ENCODE data around the gene UBL4B.

UBL4B gene

DNA sequence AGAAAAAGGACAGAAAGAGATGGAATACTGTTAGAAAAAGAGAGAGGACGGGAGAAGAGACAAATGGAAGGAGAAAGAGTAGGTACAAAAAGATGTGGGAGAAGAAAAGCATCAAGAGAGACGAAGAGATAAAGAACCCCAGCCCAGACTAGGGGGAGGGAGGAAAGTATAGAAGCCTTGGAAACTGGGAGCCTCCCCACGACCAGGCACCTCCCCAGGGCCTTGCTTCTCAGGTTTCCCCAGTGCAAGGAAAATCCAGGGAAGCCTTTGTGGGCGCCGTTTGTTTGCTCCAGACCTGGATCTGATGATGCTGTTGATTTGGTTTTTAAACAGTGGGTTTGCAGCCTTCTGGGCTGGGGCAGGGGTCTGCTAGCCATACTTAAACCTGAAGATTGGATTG, 26.6 kb upstream of the UBL4B start:
- no peak for DNase-seq

DNA sequence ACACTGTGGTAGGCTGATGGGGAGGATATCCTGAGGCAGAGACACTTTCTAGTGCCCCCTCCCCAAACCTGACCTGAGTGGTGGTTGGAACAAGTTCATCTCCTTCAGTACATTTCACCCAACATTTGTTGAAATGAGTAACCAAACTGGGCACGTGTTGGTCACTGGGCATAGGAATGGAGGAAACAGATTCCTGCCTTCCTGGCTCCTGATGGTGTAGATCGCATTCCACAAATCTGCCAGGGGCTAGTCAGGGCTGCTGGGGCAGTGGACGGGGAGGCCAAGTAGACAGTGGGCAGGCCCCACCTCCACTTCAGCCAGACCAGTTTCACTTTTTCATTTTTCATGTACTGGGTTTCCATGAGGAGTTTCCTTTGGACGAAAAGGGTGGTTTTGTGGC, 25.3 kb upstream of the UBL4B start:
- no peak for DNase-seq

DNA sequence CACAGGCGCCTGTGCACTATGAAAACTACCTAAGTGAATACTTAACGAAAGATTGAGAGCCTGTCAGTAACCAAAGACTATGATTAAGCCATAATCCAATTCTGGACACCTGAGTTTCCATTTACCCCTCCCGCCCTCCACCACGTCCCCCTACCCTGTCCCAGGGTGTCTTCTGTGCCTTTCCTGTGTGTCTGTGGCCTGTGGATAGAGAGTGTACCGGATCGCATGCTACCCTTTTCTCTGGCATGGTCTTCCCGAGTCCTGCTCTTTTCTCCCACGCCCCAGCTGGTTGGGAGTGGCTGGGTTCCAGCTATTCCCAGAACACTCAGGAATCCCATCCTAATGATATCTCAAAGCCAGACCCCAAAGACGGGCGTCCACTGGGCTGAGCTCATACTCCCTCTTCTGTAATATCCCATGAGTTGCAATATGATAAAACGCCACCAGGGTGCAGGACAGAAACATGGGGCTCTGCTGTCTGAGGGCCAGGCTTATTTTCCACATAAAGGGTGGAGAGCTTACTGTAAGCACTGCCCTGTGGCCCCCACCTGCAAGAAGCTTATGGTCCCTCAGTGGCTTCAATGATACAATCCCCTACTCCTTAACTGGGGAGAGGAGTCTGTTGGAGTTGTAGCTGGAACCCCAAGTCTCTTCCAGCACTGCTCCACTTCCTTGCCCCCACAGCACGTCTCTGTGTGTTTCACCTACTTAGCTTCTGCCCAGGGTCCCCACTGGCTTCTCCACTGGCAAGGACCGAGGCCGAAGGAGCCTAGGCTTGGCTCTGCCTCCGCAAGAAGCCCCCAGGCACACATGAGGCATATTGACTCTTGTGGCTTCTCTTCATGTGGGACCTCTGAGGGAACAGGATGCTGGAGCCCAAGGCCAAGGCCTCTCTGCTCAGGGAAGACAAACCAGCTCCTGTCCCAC, 24.2 kb upstream of the UBL4B start:
- peak; percentile 59 for DNase-seq

DNA sequence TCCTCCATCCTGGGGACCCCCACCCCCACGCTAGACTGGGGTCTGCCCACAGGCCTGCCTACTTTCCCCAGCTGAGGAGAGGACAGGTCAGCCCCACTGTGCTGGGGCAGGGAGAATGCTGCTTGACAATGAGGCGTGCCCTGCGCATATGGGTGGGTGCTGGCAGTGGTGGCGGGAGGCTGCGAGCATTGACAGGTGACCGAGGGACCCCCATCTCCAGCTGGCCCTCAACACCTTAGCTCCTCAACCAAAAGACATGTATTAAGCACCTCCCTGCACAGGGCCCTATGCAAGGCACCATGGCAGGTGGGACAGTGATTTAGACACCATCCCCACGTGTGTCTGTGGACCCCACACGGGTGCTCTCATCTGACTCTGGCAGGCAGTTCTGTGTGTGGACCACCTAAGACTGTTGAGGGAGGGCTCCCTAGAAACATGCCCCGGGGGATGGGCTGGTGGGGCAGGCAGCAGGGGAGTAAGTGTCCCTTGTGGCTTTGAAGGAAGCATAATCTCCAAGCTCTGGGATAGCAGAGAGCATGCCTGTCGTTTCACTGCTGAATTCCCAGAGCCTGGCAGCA, 23.4 kb upstream of the UBL4B start:
- DNase-seq, result no peak

DNA sequence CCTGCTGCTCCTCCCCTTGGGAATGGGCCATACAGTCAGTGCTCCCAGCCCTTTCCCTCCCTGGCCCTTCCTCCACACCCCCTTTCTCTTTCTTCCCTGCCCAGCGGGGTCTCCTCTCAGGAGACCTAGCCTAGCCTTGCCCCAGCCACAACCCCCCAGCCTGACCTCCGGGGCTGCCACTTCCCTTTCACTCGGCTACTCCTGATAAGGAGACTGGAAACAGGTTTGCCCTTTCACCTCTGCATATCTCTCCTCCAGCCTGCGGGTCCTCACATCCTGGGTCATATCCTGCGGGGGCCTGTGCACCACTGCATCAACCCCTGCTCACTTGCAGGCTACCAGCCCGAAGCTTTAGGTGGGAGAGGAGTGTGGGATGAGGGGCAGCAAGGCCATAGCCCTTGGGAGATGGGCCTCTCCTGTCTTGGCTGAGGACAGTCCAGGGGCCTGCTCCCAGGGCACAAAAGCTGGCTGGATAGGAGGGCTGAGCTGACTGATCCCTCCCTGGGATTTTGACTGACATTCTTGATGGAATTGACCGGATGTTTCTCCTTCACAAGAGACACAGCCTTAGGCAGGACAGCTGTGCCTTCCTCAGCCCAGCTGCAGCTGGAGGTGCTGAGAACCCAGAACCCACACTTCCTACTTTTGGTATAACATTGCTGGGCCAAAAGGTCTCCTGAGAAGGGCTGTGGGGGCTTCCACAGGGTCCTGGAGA, 22.5 kb upstream of the UBL4B start:
- no peak for DNase-seq

DNA sequence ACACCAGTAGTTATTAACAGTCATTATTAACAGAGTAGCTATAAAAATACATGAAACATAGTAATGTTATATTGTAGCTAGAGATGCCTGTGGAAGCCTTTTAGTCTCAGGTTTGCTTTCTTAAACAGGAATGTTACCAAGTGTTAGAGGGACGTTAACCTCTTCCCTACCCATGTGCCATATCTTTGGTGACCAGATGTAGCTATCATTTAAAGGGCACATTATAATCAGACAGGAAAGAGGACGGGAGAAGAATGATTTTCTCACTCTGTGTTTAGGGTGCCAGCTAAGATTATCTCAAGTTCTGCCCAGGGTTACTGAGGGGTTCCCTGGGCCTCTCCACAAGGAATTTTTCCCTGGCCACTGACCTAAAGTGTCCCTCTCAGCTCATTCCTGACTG, 20.9 kb upstream of the UBL4B start:
- DNase-seq, result no peak

DNA sequence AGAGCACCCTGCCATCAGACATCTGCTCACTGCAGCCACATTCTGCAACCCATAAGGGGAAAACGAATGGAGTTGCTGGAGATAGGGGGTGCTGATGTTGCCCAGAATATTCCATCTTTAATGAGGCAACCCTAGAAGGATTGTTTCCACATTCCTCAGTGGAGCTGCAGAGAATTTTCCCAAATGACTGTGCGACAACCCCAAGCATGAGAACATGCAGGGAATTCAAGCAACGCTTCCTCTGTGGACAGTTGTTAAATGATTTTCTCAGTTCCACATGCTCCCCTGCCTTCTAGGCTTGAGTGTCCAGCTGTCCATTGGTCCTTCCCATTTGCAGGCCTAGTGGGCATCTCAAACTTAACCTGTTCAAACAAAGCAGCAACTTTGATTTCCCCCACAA, 20.5 kb upstream of the UBL4B start:
- peak; percentile 22 for DNase-seq

DNA sequence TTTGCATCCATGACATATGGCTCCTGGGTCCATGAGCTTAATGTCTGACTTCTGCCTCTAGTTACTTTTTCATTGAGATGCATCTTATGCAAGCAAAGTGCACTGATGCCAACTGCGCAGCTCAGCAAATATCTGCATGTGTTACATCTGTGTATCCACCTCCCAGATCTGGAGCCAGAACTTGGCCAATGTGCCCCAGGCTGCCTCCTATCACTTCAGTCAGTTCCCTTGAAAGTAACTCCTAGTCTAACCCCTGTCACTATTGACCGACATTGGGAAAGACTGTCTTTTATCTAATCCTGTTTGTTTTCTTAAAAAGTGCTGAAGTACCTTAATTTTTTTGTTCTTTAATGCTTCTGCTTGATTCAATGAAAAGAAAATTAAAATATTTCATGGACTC, 19.3 kb upstream of the UBL4B start:
- DNase-seq, result no peak

DNA sequence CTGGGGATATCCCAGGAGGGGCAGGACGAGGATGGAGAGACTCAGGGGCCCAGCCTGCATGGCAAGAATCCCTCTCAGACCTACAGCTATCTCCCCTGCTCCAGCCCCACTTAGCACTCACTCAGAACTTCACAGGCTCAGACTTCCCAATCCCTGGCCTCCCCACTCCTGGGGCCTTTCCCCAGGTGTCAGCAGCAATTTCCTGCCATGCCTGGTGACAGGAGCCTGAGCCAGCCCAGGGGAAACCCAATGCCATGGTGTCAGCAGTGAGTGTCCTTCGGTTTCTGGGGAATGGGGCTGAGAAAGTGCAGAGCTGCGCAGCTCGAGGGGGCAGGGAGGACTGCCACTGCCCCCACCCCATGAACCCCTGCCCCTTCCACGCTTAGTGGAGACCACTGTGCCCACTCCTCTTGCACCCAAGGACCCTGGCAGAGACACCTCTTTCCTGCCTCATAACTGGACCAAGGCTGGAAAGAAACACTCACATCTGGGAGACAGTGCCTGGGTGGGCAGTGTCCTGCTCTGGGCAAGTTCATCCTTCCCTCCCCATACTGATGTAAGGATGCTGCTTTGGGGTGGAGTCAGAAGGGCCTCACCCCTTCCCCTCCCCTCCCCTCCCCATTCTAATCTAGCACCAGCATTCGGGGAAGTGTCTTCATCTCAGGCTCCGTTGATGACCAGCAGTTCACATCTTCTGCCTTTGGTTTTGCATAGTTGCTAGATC, 17.1 kb upstream of the UBL4B start:
- no peak for DNase-seq

DNA sequence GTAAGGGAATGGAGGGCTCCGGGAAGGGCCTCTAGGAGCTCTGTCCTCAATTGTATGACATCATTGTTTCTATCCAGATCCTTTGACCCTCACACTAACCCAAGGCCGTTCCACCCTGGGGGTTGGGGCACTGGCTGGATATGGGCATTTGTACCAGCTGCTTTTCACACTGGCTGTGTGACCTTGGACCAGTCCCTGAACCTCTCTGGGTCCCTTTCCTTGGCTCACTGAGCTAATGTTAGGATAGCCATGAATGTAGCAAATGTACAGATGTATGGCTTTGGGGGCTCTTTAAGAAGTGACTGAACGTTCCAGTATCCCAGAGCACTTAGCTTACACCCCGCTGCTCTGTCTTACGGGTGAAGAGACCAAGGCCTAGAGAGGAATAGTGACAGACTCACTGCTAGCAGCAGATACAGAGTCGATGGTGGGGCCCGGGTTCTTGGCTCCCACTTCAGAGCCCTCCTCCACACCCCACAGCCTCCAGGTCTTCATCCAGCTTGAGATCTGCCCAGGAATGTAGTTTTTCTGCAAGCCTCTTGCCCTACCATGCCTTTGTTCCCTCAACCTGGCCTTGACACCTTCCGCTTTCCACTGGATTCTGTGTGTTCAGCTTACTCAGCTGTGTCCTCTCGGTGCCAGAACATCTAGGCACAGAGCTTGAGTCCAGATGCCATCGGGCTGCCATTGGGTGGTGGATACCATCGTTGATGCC, 14.6 kb upstream of the UBL4B start:
- no peak for DNase-seq

DNA sequence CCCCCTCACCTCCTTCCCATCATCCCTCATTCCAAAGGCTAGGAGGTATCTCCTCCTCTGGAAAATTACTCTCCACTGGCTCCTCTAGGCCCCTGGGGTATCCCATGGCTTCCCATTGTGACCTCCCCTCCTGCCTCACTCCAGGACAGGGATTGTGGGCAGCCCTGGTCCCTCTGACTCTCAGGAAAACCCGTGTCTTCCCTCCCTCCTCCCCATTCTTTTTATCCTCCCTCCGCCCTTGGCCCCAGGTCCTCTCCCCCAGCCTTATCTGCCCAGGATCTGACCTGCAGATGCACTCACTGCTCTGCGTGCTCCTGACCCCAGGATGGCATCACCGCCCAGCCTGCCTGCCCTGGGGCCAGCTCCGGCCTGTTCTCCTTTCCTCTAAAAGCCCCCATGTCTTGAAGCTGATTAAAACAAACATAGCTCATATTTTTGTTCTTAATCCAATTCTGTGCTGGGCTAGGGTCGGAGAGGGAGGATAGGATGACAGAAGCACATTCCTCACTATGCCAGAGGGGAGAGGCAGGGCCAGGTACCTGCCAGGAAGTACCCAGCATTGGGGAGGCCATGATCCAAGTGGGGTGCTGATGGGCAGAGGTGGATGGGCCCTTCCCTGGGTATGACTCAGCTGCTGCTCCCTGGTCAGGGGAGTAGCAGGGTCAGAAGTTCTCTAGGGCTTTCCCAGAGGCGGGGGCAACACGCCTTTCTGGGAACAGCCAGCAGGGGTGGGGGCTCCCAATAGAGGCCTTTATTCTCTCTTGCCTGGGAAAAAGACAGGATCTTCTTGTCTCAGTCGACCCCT, 13.8 kb upstream of the UBL4B start:
- DNase-seq, result no peak

DNA sequence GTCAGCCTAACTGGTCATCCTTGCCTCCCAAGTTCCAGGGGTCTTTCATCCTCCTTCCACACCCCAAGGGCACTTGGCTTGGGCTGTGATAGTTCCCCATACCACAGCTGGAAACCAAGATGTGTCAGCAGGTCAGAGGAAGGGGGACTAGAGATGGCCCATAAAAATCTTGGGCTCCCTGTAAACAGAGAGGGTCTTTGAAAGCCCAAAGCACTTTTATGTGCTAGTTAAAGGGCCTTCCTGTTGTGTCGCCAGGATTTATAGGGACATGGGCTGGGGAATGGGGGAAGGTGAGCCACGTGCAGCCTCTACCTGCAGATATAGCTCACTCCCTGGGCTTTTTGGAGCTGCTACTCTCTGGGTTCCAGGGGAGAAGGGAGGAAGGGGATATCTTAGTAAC, 11.9 kb upstream of the UBL4B start:
- DNase-seq, result no peak

DNA sequence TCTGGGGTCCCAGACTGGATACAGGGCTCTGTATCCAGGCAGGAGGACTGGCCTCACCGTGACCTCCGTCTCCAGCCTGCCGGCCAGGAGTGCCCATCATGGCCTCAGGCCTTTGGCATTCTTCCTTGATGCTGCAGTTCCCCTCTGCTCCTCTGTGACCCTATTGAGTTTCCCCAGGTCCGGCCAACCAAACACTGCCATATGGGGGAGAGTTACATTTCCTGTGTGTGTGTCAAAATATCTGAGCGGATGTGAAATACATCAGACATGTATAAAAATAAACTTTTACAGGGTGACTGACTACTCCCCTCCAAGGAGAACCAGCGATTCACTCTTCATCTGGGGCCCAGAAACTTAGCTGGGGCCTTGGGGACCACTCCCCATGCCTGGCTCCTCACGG, 10.2 kb upstream of the UBL4B start:
- DNase-seq, result peak; percentile 36

DNA sequence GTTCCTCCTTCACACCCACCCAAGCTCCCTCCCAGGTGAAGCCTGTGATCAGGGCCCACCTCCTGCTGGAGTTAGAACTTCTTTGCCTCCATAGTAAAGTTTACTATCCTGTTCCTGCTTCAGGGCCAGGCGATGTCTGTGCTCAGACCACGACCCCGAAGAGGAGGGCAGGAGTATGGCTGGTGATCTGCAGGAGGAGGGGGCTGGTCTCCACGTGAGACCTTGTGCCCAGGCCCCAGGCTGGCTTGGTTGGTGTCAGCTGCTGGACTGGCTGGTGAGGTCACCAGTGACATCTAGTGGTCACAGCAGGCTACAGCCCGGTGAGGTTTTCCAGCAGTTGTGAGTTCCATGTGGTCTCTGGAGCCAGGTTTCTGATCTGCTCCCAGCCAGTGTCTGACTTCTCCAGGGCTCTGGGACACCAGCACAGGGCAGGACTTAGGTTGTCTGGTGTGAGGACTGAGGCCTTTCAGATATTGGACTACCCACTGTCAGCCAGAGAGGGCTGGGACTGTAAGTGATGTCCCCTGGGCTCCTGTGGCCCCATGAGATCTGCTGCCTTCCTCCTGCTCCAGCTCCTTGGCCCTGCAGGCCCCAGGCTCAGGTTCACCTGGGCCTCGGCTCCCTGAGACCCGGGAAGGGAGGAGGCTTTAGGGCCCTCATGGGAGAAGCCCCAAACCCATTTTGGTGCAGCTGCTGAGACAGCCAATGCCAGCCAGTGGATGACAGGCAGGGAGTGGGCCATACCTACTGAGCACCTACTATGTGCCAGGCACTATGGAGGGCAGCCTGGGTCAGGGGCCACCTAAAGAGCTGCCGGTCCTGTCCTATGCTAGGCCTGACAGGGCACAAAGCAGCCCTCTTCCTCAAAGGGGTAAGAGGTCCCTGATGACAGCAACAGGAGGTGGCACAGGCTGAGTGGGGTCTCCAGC, 6.0 kb upstream of the UBL4B start:
- peak; percentile 63 for DNase-seq

DNA sequence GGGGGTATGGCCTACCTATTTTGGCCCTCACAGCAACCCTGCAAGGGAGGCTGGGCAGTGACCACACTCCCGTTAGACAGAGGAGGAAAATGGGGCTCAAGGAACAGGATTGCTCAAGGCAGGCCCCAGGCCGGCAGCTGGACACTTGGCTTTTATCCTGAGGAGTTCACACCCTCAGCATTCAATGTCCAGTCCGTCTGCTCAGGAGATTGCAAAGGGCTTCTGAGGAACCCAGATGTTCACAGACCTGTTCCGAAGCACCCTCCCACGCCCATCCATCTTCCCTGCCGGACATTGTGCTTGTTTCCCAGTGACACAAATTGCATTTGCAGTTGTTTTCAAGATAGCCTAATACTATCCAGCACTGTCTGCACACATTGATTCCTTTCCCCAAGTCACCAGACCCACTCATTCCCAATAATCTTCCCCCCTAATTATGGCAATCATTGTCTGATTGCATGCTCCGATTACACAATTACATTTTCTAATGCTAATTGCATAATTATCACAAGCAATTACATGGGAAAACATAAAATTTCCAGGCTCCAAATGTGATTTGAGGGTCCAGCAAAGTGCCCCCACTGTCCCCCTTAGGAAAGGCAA, 4.3 kb upstream of the UBL4B start:
- DNase-seq, result no peak

DNA sequence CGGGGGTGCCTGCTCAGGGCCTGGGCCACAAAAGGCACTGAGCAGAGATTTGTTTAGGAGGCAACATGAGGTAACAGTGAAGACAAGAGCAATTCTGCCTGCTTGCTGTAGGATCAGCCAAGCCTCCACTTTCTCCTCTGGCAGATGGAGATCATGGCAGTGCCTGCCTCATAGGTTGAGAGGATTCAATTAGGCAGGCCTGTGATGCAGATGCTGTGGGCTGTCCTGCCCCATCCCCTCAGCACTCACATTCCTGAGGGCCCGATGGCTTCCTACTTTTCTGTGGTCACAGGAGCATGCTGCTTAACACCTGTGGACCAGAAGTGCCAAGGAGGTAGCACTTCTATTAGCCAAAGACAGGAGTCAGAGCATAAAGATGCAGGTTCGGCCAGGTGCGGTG, 1.2 kb upstream of the UBL4B start:
- no peak for DNase-seq

DNA sequence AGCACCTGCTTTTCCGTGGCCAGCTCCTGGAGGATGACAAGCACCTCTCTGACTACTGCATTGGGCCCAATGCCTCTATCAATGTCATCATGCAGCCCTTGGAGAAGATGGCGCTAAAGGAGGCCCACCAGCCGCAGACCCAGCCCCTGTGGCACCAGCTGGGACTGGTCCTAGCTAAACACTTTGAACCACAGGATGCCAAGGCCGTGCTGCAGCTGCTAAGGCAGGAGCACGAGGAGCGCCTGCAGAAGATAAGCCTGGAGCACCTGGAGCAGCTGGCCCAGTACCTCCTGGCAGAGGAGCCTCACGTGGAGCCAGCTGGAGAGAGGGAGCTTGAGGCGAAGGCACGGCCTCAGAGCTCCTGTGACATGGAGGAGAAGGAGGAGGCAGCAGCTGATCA, 413 bp downstream of the UBL4B start:
- no peak for DNase-seq

DNA sequence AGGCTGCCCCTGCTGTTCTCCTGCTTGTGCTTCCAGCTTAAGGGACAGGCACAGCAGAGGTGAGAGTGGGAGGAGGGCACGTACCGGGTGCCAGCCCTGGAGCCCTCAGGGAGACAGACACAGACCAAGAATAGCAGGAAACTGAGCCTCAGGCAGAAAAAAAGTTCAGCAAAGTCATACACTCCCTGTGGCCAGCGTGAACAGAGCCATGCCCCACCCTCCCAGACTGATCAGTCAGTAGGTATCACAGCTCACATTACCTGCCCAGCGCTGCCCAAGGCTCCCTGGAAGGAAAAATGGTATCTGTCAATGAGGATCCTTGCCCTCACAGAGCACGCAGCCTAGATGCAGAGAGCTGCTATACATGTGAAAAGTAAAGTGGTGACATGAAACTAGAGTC, 1.3 kb downstream of the UBL4B start:
- no peak for DNase-seq

DNA sequence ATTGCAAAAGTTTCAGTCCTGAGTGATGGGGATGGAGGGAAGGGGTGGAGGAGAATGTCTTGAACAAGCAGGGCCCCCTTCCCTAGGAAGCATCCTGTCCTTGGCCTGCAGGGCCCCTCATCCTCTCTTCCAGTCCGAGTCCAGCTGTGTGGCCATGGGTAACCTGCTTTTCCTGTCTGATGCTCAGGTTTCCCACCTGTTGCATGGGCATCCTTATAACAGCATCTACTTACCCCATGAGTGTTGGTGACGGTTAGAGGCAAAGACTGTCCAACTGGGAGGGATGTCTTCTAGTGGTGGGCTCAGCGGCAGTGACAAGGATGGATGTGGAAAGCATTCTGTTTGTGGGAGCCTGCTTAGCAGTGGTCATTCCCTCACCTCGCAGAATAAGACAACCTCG, 1.9 kb downstream of the UBL4B start:
- DNase-seq, result no peak

DNA sequence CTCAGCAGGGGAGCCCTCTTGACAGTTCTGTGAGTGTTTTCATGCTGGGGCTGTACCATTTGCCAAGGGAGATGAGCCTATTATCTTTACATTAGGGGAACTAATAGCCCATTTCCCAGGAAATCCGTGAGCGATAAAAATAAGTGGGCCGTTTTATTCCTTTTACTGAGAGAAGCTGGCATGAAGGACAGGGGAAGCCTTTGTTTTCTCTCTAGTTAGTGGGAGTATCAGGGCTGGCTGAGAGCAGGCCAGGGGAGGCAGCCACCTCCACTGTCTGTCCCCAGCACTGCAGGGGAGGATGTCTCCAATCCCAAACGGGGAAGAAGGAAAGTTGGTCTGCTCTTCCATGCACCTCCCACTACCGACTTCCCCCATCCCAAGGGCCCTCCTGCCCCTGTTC, 2.5 kb downstream of the UBL4B start:
- DNase-seq, result no peak

Measured in fibroblast of skin of back (primary cell).